Retinal pigment epithelial cell (primary cell): ENCODE measurements around the gene FTO.

ENCODE experiments used
- DNase-seq: peaks from one replicate; pipeline ENCODE4 v3.0.0-alpha.2; 2010; ENCODE audit warnings: low read depth
- H3K4me3 ChIP-seq: 2 replicates; pipeline ENCODE4 v1.5.1; 2011; ENCODE audit warnings: mild to moderate bottlenecking, low read length, control low read depth, moderate library complexity
- TF ChIP-seq, protein P1 (sequence below): conservative IDR thresholded peaks from 2 replicates; pipeline ENCODE4 v1.5.1; 2011; ENCODE audit warnings: low read depth, low read length, control low read depth, inconsistent platforms

The FTO gene

GRCh38 chr16:53901408-53901807, 197.5 kb downstream of the FTO start:
- no peak for DNase-seq
- TF ChIP-seq, protein P1, sequence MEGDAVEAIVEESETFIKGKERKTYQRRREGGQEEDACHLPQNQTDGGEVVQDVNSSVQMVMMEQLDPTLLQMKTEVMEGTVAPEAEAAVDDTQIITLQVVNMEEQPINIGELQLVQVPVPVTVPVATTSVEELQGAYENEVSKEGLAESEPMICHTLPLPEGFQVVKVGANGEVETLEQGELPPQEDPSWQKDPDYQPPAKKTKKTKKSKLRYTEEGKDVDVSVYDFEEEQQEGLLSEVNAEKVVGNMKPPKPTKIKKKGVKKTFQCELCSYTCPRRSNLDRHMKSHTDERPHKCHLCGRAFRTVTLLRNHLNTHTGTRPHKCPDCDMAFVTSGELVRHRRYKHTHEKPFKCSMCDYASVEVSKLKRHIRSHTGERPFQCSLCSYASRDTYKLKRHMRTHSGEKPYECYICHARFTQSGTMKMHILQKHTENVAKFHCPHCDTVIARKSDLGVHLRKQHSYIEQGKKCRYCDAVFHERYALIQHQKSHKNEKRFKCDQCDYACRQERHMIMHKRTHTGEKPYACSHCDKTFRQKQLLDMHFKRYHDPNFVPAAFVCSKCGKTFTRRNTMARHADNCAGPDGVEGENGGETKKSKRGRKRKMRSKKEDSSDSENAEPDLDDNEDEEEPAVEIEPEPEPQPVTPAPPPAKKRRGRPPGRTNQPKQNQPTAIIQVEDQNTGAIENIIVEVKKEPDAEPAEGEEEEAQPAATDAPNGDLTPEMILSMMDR: no peak
- no peak overlapping the region for H3K4me3 ChIP-seq

GRCh38 chr16:53904533-53904932, 200.6 kb downstream of the FTO start:
- TF ChIP-seq, protein P1: no peak
- H3K4me3 ChIP-seq: no peak overlapping the region
- DNase-seq: no peak

GRCh38 chr16:53905028-53905427, 201.1 kb downstream of the FTO start:
- no peak for DNase-seq
- TF ChIP-seq, protein P1: no peak
- H3K4me3 ChIP-seq: no peak overlapping the region

GRCh38 chr16:53908731-53909130, 204.8 kb downstream of the FTO start:
- H3K4me3 ChIP-seq: no peak overlapping the region
- TF ChIP-seq, protein P1: no peak
- DNase-seq: no peak

- H3K4me3 ChIP-seq: no peak overlapping the region
- TF ChIP-seq, protein P1: no peak
- no peak for DNase-seq
Measured at GRCh38 chr16:53910990-53911389, 207.0 kb downstream of the FTO start.

GRCh38 chr16:53911513-53911912, 207.6 kb downstream of the FTO start:
- no peak overlapping the region for H3K4me3 ChIP-seq
- no peak for DNase-seq
- TF ChIP-seq, protein P1: no peak

DNA sequence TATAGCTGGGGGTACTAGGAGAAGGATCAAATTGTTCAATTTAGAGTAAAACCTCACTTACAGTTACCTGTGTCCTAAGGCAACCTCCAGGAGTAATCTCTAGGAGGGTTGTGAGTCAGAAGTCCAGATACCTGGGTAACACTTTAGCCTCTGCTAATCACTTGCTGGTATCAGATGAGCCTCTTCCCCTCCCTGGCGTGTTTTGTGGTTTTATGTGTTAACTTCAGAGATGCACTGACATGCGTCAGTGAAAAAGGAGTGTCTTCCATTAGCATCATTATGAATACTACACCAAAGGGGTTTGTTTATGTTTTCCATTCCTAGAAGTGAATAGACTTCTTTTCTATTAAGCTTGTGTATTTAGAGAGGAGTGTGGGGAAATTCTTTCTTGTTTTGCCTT, 208.2 kb downstream of the FTO start:
- TF ChIP-seq, protein P1: no peak
- no peak overlapping the region for H3K4me3 ChIP-seq
- no peak for DNase-seq
